Stimulated activated CD8-positive, alpha-beta memory T cell treated with anti-CD3 and anti-CD28 coated beads, Interleukin-12 subunit alpha, Interleukin-12 subunit beta, amount 100 ng/mL, for 1 hour (primary cell): ENCODE results near the gene AFF2.
"Not testable (repeated sequence)": the region's sequence is repeated elsewhere in the genome, so short reads cannot be mapped to it uniquely, and the experiment has no call there.

Experiments used
- DNase-seq: peaks from one replicate; pipeline ENCODE4 v3.0.0-alpha.2; 2020; ENCODE audit warnings: low read depth

Gene AFF2

DNA sequence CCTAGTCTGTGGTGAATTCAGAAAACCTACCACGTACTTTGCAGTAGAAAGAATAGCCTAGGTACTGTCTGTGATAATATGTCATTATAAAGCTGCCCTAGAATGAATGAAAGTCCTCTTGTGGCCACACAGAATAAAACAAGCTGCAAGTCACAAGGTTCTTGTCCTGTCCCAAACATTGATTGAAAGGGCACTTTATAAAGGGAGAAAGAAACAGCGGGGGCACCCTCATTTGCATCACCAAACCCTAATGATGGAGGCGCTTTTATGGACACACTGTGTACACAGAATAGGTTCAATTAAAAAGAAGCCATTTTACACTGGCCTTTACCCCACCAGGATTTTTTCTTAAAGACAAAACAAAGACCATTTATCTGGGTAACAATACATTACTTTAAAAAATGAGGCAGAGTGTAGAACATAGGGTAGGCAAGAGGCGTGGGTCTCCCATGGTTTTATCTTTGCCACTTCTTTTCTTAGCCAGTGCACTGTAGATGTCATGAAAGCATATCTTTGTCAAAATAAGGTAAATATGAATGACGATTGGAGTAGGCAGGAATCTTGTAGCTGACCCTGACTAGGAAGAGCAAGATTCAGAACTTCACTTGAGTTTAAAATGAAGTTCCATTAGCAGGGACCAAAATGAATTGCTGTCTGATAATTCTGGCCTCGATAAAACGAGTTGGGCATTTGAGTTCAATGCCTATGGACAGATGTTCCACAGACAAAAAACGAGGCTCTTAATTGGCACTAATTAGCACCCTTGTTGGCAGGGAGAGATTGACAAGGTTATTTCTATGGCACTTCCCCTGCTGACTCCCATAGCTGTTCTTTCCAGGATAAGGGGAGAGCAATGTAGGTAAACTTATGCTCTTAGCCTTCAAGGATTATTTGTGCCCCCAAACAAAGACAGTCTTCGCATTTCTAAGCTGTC, 365.1 kb downstream of the AFF2 start:
- no peak for DNase-seq

DNA sequence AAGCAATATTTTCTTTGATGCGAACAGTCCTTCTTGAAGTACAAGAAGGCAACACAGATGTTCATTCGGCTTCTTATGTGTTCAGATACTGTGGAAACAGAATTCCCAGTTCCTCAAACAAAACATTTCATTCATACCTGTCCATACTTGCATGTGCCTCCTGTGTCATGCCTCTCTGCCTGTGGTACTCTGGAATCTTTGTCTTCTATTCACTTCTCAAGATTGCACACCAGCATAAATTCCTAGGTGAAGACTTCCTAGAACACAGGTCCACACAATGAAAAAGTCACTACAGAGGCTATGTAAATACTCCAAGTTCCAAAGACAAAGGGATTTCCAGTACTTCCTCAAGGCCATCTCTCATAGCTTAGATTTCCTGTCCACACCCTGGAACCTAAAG, 367.2 kb downstream of the AFF2 start:
- no peak for DNase-seq

DNA sequence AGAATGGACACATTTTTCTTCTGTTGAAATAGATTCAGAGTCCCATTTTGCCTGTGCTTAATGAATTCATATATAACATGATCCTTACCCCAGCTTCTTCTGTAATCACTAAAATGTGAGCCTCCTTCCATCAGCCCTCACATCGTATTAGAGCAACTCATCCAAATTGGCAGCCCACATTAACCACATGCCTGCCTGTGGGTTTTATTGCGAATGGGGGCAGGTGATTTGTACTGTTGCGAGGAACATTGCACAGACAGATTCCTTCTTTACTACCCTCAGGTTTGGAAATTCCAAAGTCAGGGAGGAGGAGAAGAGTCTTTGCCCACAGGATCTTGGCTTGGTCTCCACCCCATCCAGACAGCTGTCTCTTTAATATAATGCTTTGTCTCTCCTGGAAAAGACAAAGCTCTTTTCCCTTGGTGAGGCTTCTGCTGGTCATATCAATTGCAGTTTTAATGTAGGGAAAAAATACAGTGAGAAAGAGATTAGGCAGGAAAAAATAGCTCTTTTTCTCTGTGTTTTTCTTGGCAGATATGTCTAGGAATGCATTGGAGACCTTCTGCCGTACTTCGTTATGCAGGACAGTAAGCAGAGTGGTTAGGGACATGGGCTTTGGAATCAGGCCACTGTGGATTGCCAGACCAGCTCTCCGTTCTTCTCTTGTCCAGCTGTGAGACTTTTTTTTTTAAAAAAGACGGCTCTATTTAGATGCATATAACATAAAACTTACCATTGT, 371.2 kb downstream of the AFF2 start:
- DNase-seq = no peak

DNA sequence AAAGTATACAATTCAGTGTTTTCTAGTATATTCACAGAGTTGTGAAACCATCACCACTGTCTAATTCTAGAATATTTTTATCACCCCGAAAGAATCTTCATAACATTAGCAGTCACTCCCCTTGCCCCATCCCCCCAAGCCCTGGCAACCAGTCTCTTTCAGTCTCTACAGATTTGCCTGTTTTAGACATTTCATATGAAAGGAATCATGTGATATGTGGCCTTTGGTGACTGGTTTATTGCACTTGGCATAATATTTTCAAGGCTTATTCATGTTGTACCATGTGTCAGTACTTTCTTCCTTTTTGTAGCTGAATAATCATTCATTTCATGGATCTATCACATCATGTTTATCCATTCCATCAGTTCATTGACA, 371.7 kb downstream of the AFF2 start:
- DNase-seq = no peak

DNA sequence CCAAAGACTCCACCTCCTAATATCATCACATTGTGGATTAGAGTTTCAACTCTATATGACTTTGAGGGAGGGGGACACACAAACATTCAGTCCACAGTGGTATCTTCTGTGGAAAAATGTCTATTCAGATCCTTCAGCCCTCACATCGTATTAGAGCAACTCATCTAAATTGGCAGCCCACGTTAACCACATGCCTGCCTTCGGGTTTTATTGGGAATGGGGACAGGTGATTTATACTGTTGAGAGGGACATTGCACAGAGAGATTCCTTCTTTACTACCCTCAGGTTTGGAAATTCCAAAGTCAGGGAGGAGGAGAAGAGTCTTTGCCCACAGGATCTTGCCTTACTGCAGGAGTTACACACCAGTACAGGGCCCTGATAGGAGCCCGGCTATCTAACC, 372.5 kb downstream of the AFF2 start:
- DNase-seq = no peak

DNA sequence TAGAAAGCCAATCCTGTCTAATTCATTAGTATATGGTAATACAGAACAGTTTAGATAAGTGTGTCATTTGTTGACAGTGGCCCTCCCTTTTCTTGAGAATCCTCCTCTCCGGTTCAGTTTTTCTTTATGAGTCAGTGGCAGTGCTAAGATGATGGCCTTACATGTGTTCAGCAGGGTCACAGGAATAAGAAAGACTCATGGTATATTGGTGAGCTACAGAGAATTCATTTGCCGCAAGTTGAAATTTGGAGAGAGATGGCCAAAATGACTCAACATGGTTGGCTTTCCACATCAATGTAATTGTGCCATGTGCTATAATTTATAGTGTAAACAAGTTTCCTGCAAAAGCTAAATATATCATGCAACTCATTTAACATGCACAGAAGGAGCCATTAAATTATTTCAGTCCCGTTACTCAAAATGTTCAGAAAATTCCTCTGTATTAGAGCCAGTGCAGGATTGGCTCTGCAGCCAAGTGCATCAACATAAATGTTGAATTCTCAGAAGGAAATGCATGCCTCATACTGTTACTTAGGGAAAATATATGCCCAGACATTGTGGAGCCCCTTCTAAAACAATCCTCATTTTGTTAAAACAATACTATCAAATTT, 374.3 kb downstream of the AFF2 start:
- no peak for DNase-seq

DNA sequence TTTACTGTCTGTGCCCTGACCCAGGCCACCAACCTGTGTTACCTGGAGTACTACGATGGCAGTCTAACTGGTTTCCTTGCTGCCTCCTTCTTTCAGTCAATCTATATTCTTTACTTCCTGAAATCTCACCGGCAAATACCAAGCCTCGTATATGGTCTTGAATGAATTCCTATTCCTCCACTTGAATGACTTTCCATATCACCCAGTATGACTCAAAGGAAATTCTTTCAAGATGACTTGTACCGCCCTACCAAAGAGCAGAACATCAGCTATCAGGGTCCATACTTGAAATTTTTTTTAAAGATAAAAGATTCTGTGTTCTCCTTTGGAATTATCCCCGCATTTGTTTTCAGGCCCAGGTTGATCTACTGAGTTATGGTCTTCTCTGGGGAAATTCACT, 378.0 kb downstream of the AFF2 start:
- DNase-seq = no peak

DNA sequence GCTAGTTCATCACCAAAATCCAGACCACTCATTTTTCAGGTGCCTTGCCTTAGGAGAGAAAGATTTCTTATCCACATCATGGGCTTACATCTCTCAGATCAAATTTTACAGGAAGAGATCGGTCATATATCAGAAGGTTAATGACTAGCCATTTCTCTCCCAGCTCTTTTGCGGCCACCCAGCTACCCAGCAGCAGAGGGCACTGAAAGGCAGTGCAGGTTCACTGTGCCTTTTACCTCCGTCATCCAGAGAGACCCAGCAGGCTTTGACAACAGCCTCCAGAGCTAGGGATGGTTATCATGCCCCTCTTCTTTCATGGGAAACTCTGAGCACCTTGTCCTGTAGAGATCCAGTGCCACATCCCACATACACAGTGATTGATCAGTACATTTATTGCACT, 384.8 kb downstream of the AFF2 start:
- no peak for DNase-seq

DNA sequence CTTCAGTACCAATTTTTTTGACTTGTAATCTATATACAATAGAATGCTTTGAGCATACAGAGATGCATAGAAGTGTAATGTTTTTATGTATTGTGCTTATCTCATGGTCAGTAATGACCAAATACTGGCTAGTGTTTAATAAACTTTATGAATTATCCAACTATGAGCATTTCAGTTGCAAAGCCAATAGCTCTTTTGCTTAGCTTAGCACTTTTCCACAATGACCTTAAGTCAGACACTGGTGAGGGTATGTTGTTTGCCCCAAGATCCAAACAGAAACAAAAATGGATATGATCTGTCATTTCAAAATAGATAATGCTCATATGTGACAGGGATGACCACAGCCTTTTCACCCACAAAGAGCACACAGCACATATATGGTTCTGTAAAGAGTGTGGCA, 393.0 kb downstream of the AFF2 start:
- DNase-seq = no peak

DNA sequence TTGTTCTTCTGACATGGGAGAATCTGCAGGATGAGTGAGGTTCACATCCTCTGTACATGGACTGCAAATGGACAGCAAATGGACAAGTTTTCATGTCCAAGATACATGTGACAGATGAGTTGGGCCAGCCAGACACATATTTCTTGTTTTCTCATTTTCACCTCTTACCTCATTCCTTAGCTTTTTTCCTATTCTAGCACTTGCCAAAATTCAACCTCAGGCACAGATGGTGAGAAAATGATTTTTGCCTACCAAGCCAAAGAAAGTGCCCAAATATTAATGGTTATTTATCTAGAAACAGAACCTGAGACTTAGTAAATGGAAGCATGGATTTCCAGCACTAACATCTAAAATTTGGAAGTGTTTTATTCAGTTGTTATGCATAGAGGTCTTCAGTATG, 402.2 kb downstream of the AFF2 start:
- DNase-seq = no peak

DNA sequence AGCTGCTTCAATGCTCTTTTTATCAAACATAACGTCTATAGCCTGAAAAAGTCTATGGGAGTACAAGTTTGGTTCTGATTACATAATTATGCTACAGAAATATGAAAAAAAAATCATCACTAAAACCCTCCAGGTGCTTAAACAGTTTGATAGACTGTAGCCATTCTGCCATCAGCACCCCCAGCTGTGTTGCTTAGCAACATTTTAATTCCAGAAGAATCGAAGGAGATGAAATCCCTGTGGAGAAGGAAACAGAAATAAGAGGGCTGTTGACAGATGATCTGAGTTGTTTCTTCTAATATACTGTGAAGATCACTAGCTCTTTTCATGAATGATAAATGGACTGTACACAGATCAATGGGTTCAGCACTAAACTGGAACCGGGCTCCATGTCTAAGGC, 402.8 kb downstream of the AFF2 start:
- no peak for DNase-seq

DNA sequence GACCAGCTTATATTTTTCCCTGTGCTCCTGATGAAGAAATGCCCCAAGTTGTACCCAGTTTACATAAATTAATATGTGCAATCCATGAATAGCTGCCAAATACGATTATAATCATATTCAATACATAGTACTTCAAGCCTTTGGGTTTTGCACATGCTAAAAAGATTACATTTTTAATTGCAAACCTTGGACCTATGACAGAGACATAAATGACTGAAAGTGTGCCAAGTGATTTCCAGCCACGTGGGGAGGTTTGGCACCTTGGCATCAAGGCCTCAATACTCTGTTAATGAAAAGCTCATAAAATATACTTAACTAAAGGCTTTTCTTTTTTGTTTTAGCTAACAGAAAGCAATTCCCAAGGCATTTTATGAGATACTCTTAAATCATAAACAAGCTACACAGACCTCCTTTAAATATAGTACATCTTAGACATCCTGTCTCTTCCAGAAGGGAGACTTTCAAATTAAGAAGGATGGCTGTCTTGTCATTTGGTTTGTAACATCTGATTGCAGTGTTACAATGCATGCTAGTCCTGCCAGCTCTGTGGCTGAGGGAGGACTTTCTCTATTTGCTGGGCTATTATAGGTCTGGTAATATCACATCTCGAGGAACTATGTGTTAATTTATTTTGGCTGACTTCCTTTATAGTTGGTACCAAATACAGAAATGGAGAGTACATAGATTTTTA, 404.1 kb downstream of the AFF2 start:
- DNase-seq = no peak

DNA sequence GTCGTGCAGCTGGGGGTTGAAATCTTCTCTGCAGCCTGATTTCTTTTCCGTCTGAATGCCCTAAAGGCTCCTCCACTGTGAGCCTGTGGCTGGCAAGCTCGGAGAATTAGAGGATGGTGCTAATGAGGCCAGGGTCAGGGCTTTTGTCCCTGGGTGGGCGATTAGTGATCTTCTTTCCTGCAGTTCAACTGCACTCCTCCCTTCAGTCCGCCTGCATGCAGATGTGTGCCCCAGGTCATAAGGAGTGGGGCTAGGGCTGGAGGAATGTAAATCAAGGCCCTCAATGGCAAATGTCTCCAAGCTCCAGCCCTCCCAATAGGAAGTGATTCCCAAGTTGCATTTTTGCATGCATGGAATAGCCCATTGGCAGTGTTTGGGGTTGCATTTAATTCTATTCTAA, 405.0 kb downstream of the AFF2 start:
- no peak for DNase-seq

DNA sequence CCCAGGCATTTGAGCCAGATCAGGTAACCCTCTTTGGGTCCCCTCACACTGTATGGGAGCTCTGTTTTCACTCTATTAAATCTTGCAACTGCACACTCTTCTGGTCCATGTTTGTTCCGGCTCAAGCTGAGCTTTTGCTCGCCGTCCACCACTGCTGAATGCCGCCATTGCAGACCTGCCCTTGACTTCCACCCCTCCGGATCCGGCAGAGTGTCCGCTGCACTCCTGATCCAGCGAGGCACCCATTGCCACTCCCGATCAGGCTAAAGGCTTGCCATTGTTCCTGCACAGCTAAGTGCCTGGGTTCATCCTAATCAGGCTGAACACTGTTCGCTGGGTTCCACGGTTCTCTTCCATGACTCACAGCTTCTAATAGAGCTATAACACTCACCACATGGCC, 406.2 kb downstream of the AFF2 start:
- not testable (repeated sequence) for DNase-seq

DNA sequence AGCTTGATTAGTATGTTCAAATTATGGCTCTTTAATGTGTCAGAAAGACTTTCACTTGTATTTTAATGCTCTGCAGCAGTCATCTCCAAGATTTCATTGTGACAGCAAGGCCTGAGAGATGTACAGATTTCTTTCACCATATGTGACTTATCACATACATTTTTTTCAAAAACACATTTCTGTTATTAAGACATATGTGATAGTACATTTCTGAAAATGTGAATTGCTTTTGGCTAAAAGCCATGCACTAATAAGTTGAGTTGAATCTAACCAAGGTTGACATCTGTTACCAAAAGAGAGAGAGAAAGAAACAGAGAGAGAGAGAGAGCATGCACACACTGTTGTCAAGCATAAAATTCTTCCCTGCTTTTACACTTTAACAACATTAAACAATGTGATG, 409.3 kb downstream of the AFF2 start:
- no peak for DNase-seq

DNA sequence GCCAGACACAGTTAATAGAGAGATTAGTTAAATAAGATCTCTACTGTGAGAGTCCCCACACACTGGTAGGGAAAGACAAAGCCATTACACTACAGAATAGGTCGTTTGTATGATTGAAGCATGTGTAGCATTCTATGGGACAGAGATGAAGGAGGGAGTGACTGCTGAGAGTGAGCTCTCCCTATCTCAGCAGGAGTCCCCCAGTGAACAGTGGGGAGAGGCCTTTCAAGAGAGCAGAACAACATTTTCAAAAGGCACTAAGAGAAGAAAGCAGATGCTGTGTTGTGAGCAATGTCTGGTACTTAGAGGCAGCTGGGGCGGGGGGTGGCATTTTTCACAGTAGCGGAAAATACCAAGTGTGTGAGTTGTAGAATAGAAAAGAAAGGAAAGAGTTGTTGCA, 413.6 kb downstream of the AFF2 start:
- no peak for DNase-seq

DNA sequence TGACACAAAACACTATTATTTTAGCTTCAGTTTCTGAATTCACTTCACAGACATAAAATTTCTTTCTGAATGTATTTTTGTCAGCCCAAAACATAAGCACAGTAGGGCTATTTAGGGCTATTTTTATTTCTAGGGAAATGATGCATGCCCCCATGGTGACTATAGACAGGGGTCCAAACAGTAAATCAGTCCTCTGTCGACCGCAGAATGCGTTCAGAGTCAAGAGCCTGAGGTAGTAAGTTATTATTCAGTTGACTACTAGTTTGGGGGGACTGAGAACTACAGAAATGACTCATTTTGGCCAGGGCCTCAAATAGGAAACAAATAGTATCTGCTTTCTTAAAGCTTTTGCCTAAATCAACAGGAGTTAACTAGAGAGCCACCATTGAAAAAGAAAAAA, 414.4 kb downstream of the AFF2 start:
- DNase-seq = no peak

DNA sequence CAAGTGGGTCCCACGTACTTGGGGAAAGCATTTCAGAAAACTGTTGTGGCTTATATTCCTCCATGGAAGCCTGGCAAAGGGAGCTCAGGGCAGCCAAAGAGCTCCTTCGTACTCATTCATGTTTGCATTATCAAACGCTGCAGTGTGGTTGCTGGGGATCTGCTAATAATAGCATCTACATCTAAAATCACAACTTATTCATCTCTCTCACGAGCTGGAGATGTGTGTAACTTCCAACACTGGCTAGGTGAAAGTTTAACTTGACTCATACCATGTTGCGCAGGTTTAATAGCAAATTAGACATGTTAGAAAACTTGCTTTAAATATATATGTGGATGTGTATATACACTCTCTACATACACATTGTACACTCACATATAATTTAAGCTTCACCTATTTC, 415.1 kb downstream of the AFF2 start:
- DNase-seq = no peak

DNA sequence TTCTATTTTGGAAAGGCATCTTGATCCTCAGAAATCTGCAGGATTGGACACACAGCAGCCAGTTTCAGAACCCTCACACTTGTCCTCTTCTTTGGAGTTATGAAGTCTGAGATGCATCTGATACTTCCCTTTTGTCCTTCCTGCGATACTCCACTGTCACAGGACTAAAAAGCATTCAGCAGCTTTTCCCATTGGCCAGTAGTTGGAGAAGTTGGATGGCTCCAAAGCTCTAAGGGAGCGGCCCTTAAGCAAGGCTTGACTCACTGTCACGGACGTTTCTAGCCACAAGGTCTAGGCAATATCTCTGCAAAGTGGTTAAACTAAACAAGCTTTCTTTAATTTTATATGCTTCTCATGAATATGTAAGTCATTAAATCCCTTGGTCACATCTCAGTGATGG, 417.0 kb downstream of the AFF2 start:
- no peak for DNase-seq

DNA sequence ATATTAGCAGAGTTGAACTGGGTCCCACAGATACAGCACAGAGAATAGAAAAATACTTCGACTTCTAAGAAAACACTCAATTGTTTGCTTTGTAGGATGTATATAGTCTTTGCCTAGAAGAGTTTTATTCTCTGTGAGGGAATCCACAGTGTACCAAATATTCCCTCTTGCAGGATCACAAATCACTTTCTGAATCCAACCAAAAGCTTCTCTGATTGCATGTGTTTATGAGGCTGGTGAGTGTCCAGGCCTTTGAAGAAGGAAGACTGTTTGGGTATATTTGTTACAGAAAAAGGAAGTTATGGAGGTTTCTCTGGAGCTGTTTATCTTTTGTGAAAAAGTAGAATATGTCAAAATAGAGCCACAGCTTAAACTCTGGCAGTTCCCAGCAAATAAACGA, 423.2 kb downstream of the AFF2 start:
- no peak for DNase-seq

DNA sequence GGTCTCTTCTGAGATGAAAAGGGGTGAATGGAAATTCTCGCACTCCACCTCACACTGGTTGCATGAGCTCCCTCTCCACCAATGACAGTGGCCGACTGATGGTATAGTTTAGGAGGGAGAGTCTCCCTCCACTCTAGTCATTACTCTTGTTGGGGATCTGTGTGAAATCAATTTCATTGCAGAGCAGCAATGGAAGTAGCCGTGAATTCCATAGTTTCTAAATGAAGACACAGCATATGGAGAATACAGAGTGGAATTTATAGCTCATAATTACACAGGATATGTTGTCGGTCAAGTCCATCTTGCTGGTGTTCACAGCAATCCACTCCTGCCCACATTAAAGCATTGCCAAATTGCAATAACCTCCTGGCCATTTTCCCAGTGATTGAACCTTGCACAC, 426.0 kb downstream of the AFF2 start:
- no peak for DNase-seq

DNA sequence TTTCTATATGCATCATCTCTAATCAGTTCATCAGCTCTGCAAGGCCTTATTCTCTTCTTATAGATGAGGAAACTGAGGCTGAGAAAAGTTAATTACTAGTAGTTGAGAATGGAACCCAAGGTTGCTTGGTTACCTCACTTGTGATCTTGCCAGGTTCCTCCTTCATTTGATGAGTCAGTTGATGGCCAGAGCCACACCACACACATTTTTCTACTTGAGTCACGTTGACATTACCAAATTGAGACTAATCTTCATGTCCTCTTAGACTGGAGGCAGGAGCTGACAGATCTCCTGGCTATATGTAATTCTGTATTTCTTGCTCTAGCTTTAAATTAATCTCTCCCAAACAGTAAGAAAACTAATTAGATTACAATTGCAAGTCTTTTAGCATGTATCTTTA, 428.4 kb downstream of the AFF2 start:
- no peak for DNase-seq

DNA sequence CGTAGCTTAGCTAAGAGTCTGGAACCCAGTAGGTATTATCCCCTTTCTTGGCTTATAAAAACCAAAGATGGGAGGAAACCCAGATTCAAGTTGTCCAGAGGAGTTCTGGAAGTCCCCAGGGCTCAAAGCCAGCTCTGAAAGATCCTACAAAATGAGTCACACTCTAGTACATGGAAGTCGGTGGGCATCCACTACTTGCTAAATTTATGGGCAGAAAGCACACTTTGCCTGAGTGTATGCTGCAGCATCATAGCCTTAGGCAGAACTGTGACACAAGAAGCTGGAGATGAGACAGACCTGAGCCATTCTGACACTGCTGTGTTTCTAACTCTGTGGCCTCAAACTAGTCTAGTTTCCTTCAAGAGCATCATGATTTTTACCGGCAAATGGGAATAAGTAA, 429.3 kb downstream of the AFF2 start:
- no peak for DNase-seq
